Measurements from ENCODE around the gene RNF115.

Gene RNF115

GRCh38 chr1:145702052-145702451, 121.8 kb downstream of the RNF115 start:
- no peak for TF ChIP-seq CTCF (IDR thresholded peaks at IDR 0.05; ENCODE audit: insufficient read depth, missing control alignments)
- FAIRE-seq = no peak
- no peak for DNase-seq (ENCODE audit: insufficient read length, low spot score)

GRCh38 chr1:145701306-145701862, 122.5 kb downstream of the RNF115 start:
- DNase-seq (ENCODE audit: insufficient read length, low spot score) (no peak), FAIRE-seq (no peak)
- TF ChIP-seq CTCF (IDR thresholded peaks at IDR 0.05; ENCODE audit: insufficient read depth, missing control alignments) = no peak

- no peak for TF ChIP-seq CTCF (IDR thresholded peaks at IDR 0.05; ENCODE audit: insufficient read depth, missing control alignments)
- DNase-seq (ENCODE audit: insufficient read length, low spot score) = no peak
Measured at GRCh38 chr1:145696630-145696960, 127.3 kb downstream of the RNF115 start.

GRCh38 chr1:145695821-145696629, 127.9 kb downstream of the RNF115 start:
- DNase-seq (ENCODE audit: insufficient read length, low spot score) (no peak), FAIRE-seq (no peak)
- no peak for TF ChIP-seq CTCF (IDR thresholded peaks at IDR 0.05; ENCODE audit: insufficient read depth, missing control alignments)

More at GRCh38 chr1:145696630-145696960, 127.3 kb downstream of the RNF115 start:
- no peak for FAIRE-seq

- DNase-seq (ENCODE audit: insufficient read length, low spot score) (no peak), FAIRE-seq (no peak)
- no peak for TF ChIP-seq CTCF (IDR thresholded peaks at IDR 0.05; ENCODE audit: insufficient read depth, missing control alignments)
Measured at GRCh38 chr1:145692785-145693443, 131.0 kb downstream of the RNF115 start.

GRCh38 chr1:145690587-145691558, 133.0 kb downstream of the RNF115 start:
- no peak for TF ChIP-seq CTCF (IDR thresholded peaks at IDR 0.05; ENCODE audit: insufficient read depth, missing control alignments)
- FAIRE-seq (no peak), DNase-seq (ENCODE audit: insufficient read length, low spot score) (no peak)
